GM18526 (cell line): ENCODE measurements around the gene SMARCC1.

Experiments used
- POLR2A ChIP-seq: IDR thresholded peaks from 3 replicates; pipeline ENCODE4 v1.6.1; 2011; ENCODE audit not compliant: insufficient read length; ENCODE audit errors: extremely low read depth

The SMARCC1 gene

GRCh38 chr3:47731061-47731460 lies 50.6 kb downstream of the SMARCC1 start:
- no peak for TF ChIP-seq POLR2A

GRCh38 chr3:47722859-47723258 lies 58.8 kb downstream of the SMARCC1 start:
- no peak for TF ChIP-seq POLR2A

GRCh38 chr3:47716656-47717055 lies 65.0 kb downstream of the SMARCC1 start:
- no peak for TF ChIP-seq POLR2A

GRCh38 chr3:47715928-47716327 lies 65.8 kb downstream of the SMARCC1 start:
- no peak for TF ChIP-seq POLR2A

GRCh38 chr3:47714606-47715005 lies 67.1 kb downstream of the SMARCC1 start:
- no peak for TF ChIP-seq POLR2A

- no peak for TF ChIP-seq POLR2A
Measured at GRCh38 chr3:47713655-47714054, 68.0 kb downstream of the SMARCC1 start.

- no peak for TF ChIP-seq POLR2A
Measured at GRCh38 chr3:47712398-47712797, 69.3 kb downstream of the SMARCC1 start.

- TF ChIP-seq POLR2A, result no peak
Measured at GRCh38 chr3:47711596-47711995, 70.1 kb downstream of the SMARCC1 start.

- no peak for TF ChIP-seq POLR2A
Measured at GRCh38 chr3:47705391-47705790, 76.3 kb downstream of the SMARCC1 start.

GRCh38 chr3:47704237-47704612 lies 77.5 kb downstream of the SMARCC1 start:
- TF ChIP-seq POLR2A, result no peak

- no peak for TF ChIP-seq POLR2A
Measured at GRCh38 chr3:47701388-47701787, 80.3 kb downstream of the SMARCC1 start.

GRCh38 chr3:47692158-47692557 lies 89.5 kb downstream of the SMARCC1 start:
- TF ChIP-seq POLR2A, result no peak

- no peak for TF ChIP-seq POLR2A
Measured at GRCh38 chr3:47688488-47688887, 93.2 kb downstream of the SMARCC1 start.

GRCh38 chr3:47685037-47685436 lies 96.7 kb downstream of the SMARCC1 start:
- TF ChIP-seq POLR2A, result no peak

- no peak for TF ChIP-seq POLR2A
Measured at GRCh38 chr3:47681016-47681415, 100.7 kb downstream of the SMARCC1 start.

- no peak for TF ChIP-seq POLR2A
Measured at GRCh38 chr3:47678446-47679338, 103.0 kb downstream of the SMARCC1 start.
